GM19452 (cell line): Measurements from ENCODE around the gene SYNGAP1.
"Not testable (repeated sequence)": the region's sequence is repeated elsewhere in the genome, so short reads cannot be mapped to it uniquely, and the experiment has no call there.

Source experiments
- ATAC-seq: cut with Tn5 transposase; IDR thresholded peaks from one replicate; pipeline ENCODE4 v1.9.1; 2021; ENCODE audit not compliant: unreplicated experiment

SYNGAP1 gene

GRCh38 chr6:33466075-33466735, 46.3 kb downstream of the SYNGAP1 start:
- ATAC-seq: no peak

- no peak for ATAC-seq
These were observed 47.2 kb downstream of the SYNGAP1 start for GRCh38 chr6:33467091-33467490.

GRCh38 chr6:33469661-33470060, 49.8 kb downstream of the SYNGAP1 start:
- ATAC-seq: no peak

- no peak for ATAC-seq
These were observed 58.0 kb downstream of the SYNGAP1 start for GRCh38 chr6:33477864-33478263.

- no peak for ATAC-seq
These were observed 61.3 kb downstream of the SYNGAP1 start for GRCh38 chr6:33481192-33481591.

- not testable (repeated sequence) for ATAC-seq
These were observed 62.8 kb downstream of the SYNGAP1 start for GRCh38 chr6:33482620-33483019.

GRCh38 chr6:33483678-33484077, 63.8 kb downstream of the SYNGAP1 start:
- ATAC-seq: no peak

GRCh38 chr6:33484673-33485262, 64.9 kb downstream of the SYNGAP1 start:
- not testable (repeated sequence) for ATAC-seq

- ATAC-seq: not testable (repeated sequence)
These were observed 65.8 kb downstream of the SYNGAP1 start for GRCh38 chr6:33485680-33486079.

GRCh38 chr6:33488339-33488738, 68.5 kb downstream of the SYNGAP1 start:
- ATAC-seq: no peak

- no peak for ATAC-seq
These were observed 70.3 kb downstream of the SYNGAP1 start for GRCh38 chr6:33490198-33490597.

- ATAC-seq: no peak
These were observed 70.8 kb downstream of the SYNGAP1 start for GRCh38 chr6:33490621-33491020.

GRCh38 chr6:33492093-33492492, 72.2 kb downstream of the SYNGAP1 start:
- ATAC-seq: no peak

- no peak for ATAC-seq
These were observed 77.3 kb downstream of the SYNGAP1 start for GRCh38 chr6:33497157-33497556.

GRCh38 chr6:33502486-33502885, 82.6 kb downstream of the SYNGAP1 start:
- ATAC-seq: no peak

GRCh38 chr6:33504486-33504885, 84.6 kb downstream of the SYNGAP1 start:
- no peak for ATAC-seq
